GM18909 (cell line): Measurements from ENCODE around the gene GGTLC2.
"Not testable (repeated sequence)": the region's sequence is repeated elsewhere in the genome, so short reads cannot be mapped to it uniquely, and the experiment has no call there.

Experiments
- ATAC-seq: cut with Tn5 transposase; IDR thresholded peaks from one replicate; pipeline ENCODE4 v1.9.1; 2021; ENCODE audit warnings: mild to moderate bottlenecking; ENCODE audit not compliant: unreplicated experiment, poor library complexity

GGTLC2 gene

DNA sequence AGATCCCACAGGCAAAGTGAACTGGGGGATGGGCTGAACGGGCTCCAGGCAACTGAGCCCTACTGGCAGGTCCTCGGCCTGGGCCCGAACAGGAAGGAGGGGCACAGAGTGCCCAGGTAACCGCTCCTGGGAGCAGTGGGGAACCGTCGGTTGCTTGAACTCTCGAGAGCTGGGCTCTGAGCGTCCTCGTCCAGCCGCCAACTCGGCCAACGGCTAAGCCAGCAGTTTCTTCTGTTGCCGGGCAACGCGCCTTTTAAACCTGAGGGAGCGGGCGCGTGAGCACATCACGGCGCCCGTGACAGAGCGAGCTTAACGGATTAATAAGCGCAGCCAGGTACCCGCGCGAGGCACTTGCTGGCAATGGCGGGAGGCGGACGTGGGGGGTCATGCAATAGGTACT lies at the start of gene GGTLC2:
GGTLC2 (plus strand) TSS at position 301 of the 400 bp plus-strand sequence. CDS start 1,732 bp downstream, outside the sequence.
- not testable (repeated sequence) for ATAC-seq

DNA sequence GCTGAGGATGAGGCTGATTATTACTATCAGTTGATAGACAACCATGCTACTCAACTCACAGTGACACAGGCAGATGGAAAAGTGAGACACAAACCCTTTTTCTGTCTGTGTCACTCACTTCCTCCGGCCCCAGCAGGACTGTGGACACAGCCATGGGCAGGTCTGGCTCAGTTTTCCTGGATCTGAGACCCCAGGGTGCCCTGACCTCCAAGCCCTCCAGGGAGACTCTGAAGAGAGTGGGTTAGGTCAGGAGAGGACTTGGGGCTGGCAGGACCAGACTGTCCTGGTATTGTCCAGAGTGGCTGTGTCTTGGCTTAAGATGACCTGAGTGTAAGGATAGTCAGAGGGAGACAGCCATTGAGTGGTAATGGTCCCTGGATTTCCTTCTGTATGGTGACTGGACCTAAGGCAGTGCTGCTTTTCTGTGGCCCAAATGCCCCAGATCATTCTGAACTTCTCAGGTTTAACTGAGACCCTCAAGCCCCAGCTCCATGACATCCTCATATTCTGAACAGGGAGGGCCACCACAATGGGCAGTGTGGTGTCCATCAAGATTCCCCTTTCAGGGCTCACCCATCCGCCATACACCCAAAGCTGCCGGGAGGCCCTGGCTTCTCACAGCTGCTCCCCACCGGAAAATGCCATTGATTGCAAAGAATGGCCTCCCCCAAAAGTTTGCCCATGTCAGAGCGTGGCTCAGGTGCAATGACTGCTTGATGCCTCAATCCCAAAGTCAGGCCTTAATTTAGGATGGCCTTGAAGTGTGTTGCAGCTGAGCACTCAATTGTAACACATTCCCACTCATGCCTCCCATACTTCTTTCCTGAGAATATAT lies 49.2 kb upstream of the GGTLC2 start:
- ATAC-seq, result no peak

DNA sequence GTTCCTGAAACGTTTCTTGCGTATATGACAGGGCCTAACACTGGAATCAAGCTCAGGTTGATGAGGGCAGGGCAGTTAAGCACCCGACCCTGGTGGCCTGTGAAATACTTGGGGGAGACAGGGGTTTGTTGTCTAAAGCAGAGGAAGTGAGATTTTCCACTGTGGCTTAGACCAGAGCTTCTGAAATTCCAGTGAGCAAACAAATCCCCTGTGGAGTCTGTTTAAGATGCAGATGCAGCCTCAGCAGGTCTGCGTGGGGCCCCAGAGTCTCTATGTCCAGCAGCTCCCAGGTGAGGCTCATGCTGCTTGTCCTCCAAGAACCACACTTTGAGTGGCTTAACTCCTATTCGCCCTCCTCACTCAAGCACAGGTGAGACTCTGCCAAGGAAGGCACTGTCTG lies 46.3 kb upstream of the GGTLC2 start:
- no peak for ATAC-seq

DNA sequence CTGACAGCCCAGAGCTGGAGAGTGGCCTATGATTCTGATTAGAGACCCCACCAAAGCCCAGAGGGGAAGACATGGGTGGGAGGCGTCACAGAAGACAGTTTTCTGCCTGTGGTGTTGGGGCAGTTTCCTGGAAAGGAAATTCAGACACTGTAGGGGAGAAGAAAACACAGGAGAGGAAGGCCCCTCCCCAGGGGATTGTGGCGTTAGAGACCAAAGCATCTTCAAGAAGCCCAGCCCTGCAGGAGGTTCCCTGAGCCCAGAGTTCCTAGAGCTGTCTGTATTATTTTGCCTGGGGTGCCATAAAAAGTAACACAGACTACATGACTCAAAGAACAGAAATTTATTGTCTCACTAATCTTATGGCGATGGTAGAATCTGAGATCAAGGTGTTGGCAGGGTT lies 45.2 kb upstream of the GGTLC2 start:
- ATAC-seq, result no peak

DNA sequence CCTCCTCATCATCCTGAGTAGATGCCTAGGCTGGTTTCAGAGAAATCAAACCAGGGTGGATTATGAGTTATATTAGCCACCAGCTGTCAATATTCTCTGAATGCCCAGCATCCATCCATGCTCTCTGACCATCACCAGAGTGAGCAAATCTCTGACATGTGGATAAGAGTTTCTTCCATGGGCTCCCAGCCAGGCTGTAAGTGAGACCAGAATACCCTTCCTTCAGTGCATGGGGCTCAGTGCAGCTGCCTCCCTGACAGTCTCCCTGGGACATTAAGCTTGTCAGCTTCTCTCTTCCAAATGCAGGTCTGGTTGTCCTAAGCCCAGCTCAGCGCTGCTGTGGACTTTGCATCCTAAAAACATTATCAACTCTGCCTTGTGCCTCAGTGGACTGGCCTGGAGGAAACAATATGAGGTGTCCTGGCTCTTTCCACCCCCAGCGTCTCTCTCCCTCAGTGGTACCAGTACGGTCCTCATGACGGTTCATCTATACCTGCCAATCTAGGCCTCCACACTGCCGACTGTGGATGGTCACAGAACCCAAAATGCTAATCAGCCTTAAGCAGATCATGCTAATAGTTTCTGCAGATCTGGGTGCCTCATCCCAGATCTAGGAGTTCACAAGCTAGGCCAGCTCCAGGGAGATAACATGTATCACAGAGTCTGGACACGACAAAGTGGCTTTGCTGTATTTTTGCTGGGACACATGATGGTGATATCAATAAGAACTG lies 43.7 kb upstream of the GGTLC2 start:
- ATAC-seq, result no peak

DNA sequence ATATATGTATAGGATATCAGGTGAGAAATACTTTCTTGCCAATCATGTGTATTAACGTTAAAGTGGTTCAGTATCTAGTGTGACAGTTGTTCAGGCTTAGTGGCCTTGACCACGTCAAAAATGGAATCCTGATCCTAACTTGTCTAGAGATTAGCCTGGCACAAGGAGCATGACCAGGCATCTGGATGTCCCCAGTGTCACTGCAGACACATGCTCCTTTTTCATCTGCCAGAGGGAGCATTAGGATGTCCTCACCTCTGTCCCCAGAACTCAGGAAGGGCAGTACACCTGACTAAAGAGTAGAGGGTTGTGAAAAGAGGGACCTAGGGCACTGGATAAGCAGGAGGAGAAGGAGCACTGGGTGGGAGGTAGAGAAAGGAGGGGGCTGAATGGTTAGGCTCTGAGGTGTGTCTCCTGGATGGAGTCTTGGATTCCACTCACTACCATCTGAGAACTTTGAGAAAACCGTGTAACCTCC lies 40.9 kb upstream of the GGTLC2 start:
- ATAC-seq, result no peak

DNA sequence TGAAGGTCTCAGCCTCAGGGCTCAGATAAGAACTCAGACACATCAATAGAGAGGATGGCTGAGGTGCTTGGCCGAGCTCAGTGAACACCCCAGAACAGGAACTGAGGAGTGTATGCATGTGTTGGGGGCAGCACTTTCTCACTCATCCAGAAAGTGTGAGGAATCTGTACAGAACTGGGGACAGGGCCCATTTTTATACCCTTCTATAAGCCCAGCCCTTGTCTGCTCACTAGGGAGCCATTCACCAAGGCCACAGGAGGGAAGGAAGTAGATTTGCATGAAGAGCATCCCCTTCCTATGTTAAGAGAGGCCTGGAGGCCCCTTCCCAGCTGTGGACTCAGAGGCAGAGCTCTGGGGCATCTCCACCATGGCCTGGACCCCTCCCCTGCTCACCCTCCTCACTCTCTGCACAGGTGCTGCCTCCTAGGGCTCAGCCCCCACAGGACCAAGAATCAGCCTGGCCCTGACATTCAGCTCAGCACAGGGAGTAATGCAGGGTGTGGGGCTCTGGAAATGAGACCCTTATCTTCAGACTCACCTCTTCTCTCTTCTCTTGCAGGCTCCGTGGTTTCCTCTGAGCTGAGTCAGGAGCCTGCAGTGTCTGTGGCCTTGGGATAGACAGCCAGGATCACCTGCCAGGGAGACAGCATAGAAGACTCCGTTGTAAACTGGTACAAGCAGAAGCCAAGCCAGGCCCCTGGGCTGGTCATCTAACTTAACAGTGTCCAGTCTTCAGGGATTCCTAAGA lies 39.9 kb upstream of the GGTLC2 start:
- no peak for ATAC-seq

DNA sequence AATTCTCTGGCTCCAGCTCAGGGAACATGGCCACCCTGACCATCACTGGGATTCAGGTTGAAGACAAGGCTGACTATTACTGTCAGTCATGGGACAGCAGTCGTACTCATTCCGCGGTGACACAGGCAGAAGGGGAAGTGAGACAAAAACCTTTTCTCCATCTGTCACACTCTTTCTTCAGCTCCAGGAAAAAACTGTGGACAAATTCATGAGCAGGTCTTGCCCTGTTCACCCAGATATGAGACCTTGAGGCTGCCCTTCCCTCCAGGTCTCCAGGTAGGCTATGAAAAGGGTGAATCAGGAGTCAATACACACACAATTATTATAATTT lies 39.4 kb upstream of the GGTLC2 start:
- ATAC-seq, result no peak

DNA sequence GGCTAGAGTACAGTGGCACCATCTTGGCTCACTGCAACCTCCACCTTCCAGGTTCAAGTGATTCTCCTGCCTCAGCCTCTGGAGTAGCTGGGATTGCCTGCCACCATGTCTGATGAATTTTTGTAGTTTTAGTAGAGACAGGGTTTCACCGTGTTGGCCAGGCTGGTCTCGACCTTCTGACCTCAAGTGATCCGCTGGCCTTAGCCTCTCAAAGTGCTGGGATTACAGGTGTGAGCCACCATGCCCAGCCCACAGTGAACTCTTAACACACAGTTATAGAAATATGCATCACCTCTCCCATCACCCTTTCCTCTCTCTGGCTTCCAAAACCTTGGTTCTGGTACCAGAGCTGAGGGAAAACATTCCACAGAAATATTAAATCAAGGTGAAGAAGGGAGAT lies 36.4 kb upstream of the GGTLC2 start:
- ATAC-seq, result not testable (repeated sequence)

DNA sequence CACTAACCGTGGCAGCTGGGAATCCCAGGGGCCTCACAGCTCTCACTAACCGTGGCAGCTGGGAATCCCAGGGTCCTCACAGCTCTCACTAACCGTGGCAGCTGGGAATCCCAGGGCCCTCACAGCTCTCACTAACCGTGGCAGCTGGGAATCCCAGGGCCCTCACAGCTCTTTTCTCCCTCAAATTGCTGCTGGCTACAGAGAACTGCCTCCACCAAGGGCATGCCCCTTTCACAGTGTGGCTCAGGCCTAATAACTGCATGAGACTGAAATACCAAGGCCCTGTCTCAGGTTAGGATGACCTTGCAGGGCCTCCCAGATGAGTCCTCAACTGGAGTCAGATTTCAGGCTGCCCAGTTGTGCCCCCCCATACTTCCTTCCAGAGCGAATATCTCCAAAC lies 35.1 kb upstream of the GGTLC2 start:
- ATAC-seq, result no peak

DNA sequence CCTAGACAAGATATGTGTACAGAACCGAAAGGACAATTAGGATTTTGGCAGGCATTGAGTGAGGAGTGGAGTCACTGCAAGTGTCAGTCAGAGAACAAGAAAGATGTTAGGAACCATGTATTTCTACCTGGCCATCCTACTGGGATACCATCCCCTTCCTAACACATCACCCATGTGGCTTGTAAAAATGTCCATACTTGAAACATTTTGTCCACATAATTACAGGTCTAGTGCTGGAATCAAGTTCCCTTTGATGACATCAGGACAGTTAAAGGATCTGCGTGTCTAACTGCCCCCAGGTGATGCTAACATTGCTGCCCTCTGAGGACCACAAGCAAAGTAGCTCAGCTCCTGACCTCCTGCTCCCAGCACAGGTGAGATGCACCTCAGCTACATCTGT lies 31.9 kb upstream of the GGTLC2 start:
- ATAC-seq, result no peak

DNA sequence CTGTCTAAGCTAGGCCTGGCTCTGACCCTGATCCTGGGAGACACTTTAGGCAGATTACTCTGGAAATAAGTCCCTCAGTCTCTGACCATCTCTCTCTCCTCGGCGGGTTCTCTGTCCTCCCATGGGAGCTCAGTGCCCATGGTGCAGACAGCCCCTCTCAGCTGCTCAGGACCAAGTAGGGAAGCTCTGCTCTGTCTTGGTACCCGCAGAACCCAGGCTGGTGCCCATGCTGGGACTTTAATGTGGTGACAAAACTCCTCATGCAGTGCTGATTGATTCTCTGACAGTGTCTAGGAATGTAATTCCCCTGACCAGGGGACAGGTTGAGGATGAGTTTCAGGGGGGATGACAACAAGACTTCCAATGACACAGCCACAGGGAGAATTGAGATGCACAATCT lies 30.3 kb upstream of the GGTLC2 start:
- ATAC-seq, result no peak

DNA sequence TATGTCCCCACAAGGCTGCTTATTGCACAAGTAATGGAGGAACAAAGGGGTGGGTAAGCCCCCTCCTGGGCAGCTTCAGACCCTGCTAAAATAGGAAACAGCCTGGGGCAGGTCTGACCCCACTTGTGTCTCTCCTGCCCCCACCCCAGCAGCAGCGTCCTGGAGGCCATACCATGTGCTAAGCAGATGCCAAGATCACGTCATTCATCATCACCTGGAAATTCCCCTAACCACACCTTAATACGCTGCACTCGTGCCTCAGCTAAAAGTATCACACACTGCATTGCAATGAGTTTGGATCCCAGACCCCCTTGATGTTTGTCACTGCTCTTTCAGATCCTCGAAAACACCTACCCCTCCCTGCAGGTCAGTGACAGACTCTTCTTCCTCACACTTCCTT lies 27.8 kb upstream of the GGTLC2 start:
- ATAC-seq, result no peak

DNA sequence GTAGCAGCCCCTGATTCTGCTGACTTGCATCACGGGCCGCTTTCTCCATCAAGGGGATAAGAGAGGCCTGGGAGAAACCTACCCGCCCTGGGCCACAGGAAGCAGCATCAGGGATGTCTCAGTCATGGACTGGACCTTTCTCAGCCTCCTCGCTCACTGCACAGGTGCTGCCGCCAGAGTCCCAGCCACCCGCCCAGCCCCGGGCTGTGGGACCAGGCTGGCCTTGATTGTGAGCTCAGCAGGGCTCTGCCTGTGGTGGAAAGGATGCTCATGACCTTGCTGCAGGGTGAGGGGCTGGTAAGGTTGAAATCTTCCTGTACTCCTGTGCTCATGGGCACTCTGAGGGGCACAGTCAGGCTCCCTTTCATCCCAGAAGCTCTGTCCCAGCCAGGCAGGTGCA lies 26.0 kb upstream of the GGTLC2 start:
- no peak for ATAC-seq

DNA sequence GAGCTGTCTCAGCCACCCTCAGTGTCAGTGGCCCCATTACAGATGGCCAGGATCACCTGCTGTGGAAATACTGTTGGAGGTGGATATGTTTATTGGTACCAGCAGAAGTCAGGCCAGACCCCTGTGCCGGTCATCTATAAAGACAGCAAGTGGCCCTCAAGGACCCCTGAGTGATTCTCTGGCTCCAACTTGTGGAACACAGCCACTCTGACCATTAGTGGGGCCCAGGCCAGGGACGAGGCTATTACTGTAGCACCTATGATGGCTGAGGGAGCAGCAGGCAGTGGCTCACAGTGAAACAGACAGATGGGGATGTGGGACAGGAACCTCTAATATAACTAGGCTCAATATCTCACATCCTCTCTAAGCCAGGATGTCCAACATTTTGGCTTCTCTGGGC lies 25.5 kb upstream of the GGTLC2 start:
- ATAC-seq, result no peak

DNA sequence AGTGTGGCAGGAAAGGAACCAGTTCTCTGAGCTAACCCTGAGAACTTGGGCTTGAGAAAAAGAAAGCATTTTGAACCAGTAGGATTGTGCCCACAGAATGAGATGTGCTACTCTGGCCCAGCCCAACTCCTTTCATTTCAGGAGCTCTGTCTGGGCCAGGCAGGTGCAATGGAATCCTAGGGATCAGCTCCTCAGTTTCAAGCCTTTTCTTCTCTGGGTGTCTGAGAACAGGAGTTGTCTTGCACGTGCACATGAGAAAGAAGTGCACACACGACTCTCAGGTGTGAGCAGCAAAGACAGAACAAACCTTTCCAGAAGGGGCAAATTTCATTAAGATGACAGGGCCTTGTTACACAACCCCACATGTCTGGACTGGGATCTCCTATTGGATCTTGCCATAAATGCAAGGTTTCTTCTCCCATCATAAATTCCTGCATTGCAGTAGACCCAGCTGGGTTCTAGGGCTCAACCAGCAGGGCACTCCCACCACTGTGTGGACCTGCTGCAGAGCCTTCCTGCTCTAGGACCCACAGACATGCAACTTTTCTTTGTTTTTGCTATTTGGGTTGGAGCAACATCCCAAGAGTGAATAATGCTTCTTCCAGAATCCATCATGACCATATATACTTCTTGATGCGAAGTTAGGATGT lies 24.5 kb upstream of the GGTLC2 start:
- ATAC-seq, result no peak

DNA sequence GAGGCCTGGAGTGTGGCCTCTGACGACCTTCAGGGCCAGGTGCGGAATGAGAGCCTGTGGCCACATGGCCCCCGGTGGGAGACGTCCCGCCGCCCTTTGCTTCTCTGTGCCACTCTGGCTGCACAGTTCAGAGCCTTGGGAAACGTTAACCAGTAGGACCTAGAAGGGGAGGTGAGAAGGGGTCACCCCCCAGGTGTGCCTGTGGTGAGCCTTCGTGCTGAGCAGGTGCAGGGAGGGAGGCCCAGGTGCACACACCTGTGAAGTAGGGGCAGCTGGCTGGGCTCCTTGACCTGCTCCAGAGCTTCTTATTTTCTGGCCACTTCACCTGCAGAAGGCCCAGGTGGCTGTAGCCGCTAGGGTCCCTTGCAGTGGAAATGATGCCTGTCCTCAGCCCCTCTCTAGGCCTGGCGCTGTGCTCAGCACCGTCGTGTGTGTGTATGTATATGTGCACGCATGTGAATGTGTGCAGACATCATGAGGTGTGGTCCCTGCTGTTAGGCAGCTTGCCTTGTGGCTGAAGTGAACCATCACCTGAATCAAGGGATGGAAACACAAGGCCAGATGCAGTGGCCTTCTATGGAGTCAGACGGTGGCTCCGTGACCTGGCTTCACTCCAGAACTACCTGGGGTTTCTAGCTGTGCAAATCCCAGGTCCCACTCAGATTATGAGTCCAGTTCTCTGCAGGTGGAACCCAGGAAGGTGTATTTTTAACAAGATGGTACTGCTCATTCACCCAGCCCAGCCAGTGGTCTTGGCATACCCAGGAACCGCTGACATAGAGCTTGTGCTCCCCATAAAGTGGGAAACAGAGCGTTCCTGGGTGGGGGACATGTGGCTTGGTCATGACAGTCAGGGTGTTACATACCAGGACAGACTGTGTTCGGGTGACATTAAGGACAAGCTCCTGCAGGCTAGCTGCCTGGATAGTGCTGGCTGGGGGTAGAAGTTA lies 15.6 kb upstream of the GGTLC2 start:
- ATAC-seq, result not testable (repeated sequence)

DNA sequence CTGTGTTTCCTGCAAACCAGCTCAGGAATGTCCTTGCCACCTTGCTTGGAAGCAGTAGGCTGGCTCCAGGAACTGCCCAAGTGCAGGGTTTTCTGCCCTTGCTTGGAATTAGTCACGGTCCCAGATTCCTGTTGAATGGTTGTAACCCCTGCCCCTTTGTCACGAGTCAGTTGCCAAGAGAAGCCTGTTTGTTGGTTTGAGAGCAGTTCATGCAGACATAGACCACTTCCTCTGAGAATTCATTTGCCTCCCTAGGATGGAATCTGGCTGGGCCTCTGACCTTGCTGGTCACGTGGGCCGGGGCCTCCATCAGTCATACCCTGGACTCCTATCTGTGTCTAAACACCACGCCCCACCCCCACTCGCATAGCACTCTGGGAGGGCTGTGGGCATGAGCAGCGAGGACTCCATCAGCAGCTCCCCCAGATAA lies 13.2 kb upstream of the GGTLC2 start:
- ATAC-seq, result not testable (repeated sequence)

DNA sequence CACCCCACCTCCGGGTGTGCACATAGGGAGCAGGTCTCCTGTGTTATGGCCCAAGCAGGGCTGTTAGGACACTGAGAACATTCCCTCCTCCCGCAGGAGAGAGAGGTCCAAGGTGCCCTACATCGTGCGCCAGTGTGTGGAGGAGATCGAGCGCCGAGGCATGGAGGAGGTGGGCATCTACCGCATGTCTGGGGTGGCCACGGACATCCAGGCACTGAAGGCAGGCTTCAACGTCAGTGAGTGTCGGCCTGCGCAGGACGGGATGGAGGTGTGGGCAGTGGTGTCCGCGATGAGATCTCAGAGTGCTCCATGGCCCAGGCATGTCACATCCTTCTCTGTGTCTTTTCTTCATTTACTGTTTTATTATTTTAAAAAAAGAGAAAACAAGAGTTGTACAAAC lies 12.2 kb upstream of the GGTLC2 start:
- not testable (repeated sequence) for ATAC-seq
